ENCODE data around the gene CREB5. TPM values are rescaled to one million over a fixed set of nuclear protein-coding genes. Genes with fewer than 3 reads are reported as not detected.

Gene CREB5
- total and polyA plus RNA-seq, 2 experiments from 2014 or later, result 2.4 to 4.4 TPM

DNA sequence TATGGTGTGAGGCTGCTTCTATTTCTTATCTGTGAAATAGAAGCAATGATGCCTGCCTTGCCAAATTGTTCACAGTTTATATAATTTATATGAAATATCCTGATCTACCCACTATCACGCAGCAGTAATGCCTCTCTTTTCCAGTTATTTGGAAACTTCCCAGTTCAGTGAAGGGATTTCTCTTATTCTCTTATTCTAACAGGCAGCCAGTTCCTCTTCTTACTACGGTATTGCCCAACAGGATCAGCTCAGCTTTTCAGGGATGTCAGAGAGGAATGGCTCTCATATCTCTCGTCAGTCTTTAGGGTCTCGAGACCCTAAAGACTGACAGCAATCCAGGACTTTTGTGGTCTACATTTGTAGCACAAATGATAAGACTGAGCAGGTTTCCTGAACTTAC lies 215.6 kb downstream of the CREB5 start (continued):
- no peak for TF ChIP-seq POLR2AphosphoS5 (IDR thresholded peaks at IDR 0.05; ENCODE audit: low read depth)
- no peak for TF ChIP-seq EZH2phosphoT487 (IDR thresholded peaks at IDR 0.05; ENCODE audit: unreplicated experiment)

DNA sequence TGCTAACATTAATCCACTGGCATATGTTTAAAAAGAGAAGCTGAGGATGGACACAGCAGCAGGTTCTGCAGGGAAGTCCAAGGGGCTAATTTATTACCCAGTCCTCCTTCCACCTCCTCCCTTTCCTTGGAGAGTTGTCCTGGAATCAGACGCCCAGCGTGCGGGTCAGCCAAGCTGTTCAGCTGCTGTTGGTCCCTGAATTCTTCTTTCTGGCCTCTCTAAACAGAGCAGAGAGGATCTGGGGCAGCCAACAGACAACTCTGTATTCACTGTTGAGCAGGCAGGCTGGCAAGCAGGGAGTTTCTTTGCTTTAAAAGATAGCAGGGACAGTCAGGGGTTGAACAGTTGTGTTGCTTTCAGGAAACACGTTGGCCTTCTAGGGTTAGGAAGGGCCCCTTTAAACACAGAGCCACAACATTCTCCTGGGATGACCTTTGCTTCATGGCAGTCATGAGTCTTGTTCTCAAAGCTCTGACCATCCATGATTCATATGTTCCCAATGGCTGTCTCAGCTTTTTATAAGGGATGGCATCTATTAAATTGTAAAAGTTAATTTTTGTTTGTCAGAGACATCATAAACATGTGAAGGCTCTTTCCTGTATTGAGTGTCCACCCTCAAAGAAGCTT lies 217.0 kb downstream of the CREB5 start:
- Histone ChIP-seq H3K4me3 (no peak overlapping the region), H3K27me3 (ENCODE audit: insufficient read depth) (no peaks in the 10 kb centered on the region), H4K20me1 (replicated peaks; ENCODE audit: insufficient read depth) (no peaks in the 10 kb centered on the region), H3K27ac (ENCODE audit: low read depth) (no peak overlapping the region), H3K79me2 (replicated peaks; ENCODE audit: insufficient read depth) (no peaks in the 10 kb centered on the region), H3K9me2 (ENCODE audit: insufficient read depth) (peaks cover 3% of the 10 kb centered on the region; the same call in 1 of the 2 replicates), H2AFZ (no peak overlapping the region), H3K4me2 (no peak overlapping the region), H3F3A (replicated peaks; ENCODE audit: low read depth) (no peaks in the 10 kb centered on the region), H3K4me1 (ENCODE audit: insufficient read depth) (peaks cover 14% of the 10 kb centered on the region), H3K36me3 (ENCODE audit: insufficient read depth) (no peaks in the 10 kb centered on the region)
- H3K4me3 Mint-ChIP-seq, result no peak overlapping the region
- H3K36me3 Mint-ChIP-seq (ENCODE audit: low read depth), result no peaks in the 10 kb centered on the region
- ATAC-seq, result no peak
- H3K4me1 Mint-ChIP-seq, result peaks cover 15% of the 10 kb centered on the region
- H3K9me3 Mint-ChIP-seq, result no peaks in the 10 kb centered on the region
- no peak overlapping the region for H3K27ac Mint-ChIP-seq
- no peak for TF ChIP-seq EZH2 (IDR thresholded peaks at IDR 0.05; ENCODE audit: low read depth, unreplicated experiment)
- TF ChIP-seq, protein P1, sequence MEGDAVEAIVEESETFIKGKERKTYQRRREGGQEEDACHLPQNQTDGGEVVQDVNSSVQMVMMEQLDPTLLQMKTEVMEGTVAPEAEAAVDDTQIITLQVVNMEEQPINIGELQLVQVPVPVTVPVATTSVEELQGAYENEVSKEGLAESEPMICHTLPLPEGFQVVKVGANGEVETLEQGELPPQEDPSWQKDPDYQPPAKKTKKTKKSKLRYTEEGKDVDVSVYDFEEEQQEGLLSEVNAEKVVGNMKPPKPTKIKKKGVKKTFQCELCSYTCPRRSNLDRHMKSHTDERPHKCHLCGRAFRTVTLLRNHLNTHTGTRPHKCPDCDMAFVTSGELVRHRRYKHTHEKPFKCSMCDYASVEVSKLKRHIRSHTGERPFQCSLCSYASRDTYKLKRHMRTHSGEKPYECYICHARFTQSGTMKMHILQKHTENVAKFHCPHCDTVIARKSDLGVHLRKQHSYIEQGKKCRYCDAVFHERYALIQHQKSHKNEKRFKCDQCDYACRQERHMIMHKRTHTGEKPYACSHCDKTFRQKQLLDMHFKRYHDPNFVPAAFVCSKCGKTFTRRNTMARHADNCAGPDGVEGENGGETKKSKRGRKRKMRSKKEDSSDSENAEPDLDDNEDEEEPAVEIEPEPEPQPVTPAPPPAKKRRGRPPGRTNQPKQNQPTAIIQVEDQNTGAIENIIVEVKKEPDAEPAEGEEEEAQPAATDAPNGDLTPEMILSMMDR (conservative IDR thresholded peaks at IDR 0.05; ENCODE audit: low read depth in 2 of 2), result no peak
- TF ChIP-seq EZH2phosphoT487 (IDR thresholded peaks at IDR 0.05; ENCODE audit: unreplicated experiment), result no peak
- TF ChIP-seq, protein P2, sequence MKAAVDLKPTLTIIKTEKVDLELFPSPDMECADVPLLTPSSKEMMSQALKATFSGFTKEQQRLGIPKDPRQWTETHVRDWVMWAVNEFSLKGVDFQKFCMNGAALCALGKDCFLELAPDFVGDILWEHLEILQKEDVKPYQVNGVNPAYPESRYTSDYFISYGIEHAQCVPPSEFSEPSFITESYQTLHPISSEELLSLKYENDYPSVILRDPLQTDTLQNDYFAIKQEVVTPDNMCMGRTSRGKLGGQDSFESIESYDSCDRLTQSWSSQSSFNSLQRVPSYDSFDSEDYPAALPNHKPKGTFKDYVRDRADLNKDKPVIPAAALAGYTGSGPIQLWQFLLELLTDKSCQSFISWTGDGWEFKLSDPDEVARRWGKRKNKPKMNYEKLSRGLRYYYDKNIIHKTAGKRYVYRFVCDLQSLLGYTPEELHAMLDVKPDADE (IDR thresholded peaks at IDR 0.05), result no peak
- no peak for TF ChIP-seq ZNF331 (CRISPR knock-in tag; IDR thresholded peaks at IDR 0.05; ENCODE audit: low read depth)
- no peak for TF ChIP-seq NANOG (IDR thresholded peaks at IDR 0.05; ENCODE audit: borderline replicate concordance)
- no peak for TF ChIP-seq CREB1 (CRISPR knock-in tag; IDR thresholded peaks at IDR 0.05; ENCODE audit: low read depth)
- no peak for TF ChIP-seq ZNF114 (CRISPR knock-in tag; IDR thresholded peaks at IDR 0.05)
- H3K27me3 Mint-ChIP-seq (ENCODE audit: insufficient read depth, low read depth, poor library complexity), result no peaks in the 10 kb centered on the region
- no peak for DNase-seq (ENCODE audit: low spot score)

DNA sequence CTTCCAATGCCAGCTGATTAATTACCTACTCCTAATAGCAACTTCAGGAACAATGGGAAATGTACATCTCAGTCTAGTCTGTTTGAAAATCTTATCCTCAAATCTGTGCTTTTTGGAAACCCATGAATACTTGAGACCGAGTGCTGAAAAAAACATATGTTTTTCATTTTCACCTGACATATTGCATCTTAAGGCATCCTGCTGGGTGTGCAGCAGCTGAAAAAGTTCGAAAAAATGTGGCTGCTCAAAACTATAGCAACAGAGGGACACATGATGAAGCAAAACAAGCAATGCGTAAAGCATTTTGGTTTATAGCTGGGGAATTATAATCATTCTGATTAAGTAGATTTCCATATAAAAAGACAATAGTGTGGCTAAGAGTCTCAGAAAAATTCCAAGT lies 218.0 kb downstream of the CREB5 start:
- H3K4me1 Mint-ChIP-seq, result peaks cover 15% of the 10 kb centered on the region
- Histone ChIP-seq H3K36me3 (ENCODE audit: insufficient read depth) (no peaks in the 10 kb centered on the region), H2AFZ (no peak overlapping the region), H3K4me3 (no peak overlapping the region), H3K27ac (ENCODE audit: low read depth) (no peak overlapping the region), H3K4me2 (no peak overlapping the region), H3K9me2 (ENCODE audit: insufficient read depth) (peaks cover 3% of the 10 kb centered on the region; the same call in 1 of the 2 replicates), H3F3A (replicated peaks; ENCODE audit: low read depth) (no peaks in the 10 kb centered on the region), H3K27me3 (ENCODE audit: insufficient read depth) (no peaks in the 10 kb centered on the region), H4K20me1 (replicated peaks; ENCODE audit: insufficient read depth) (no peaks in the 10 kb centered on the region), H3K4me1 (ENCODE audit: insufficient read depth) (peaks cover 14% of the 10 kb centered on the region), H3K79me2 (replicated peaks; ENCODE audit: insufficient read depth) (no peaks in the 10 kb centered on the region)
- H3K4me3 Mint-ChIP-seq, result no peak overlapping the region
- DNase-seq (ENCODE audit: low spot score) (no peak), ATAC-seq (no peak)
- H3K27me3 Mint-ChIP-seq (ENCODE audit: insufficient read depth, low read depth, poor library complexity), result no peaks in the 10 kb centered on the region
- no peak overlapping the region for H3K27ac Mint-ChIP-seq
- H3K9me3 Mint-ChIP-seq, result no peaks in the 10 kb centered on the region
- H3K36me3 Mint-ChIP-seq (ENCODE audit: low read depth), result no peaks in the 10 kb centered on the region
- TF ChIP-seq STAT1 (IDR thresholded peaks at IDR 0.05; ENCODE audit: unreplicated experiment) (no peak), ZNF114 (CRISPR knock-in tag; IDR thresholded peaks at IDR 0.05) (no peak), JUNB (IDR thresholded peaks at IDR 0.05; ENCODE audit: unreplicated experiment) (no peak), POLR2AphosphoS5 (IDR thresholded peaks at IDR 0.05; ENCODE audit: low read depth) (no peak), EZH2phosphoT487 (IDR thresholded peaks at IDR 0.05; ENCODE audit: unreplicated experiment) (no peak)
- TF ChIP-seq, protein P1 (conservative IDR thresholded peaks at IDR 0.05; ENCODE audit: low read depth in 2 of 2), result no peak
- TF ChIP-seq, protein P3, sequence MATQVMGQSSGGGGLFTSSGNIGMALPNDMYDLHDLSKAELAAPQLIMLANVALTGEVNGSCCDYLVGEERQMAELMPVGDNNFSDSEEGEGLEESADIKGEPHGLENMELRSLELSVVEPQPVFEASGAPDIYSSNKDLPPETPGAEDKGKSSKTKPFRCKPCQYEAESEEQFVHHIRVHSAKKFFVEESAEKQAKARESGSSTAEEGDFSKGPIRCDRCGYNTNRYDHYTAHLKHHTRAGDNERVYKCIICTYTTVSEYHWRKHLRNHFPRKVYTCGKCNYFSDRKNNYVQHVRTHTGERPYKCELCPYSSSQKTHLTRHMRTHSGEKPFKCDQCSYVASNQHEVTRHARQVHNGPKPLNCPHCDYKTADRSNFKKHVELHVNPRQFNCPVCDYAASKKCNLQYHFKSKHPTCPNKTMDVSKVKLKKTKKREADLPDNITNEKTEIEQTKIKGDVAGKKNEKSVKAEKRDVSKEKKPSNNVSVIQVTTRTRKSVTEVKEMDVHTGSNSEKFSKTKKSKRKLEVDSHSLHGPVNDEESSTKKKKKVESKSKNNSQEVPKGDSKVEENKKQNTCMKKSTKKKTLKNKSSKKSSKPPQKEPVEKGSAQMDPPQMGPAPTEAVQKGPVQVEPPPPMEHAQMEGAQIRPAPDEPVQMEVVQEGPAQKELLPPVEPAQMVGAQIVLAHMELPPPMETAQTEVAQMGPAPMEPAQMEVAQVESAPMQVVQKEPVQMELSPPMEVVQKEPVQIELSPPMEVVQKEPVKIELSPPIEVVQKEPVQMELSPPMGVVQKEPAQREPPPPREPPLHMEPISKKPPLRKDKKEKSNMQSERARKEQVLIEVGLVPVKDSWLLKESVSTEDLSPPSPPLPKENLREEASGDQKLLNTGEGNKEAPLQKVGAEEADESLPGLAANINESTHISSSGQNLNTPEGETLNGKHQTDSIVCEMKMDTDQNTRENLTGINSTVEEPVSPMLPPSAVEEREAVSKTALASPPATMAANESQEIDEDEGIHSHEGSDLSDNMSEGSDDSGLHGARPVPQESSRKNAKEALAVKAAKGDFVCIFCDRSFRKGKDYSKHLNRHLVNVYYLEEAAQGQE (IDR thresholded peaks at IDR 0.05; ENCODE audit: unreplicated experiment), result no peak
- TF ChIP-seq, protein P2 (IDR thresholded peaks at IDR 0.05), result no peak
